Small intestine (tissue), 7 donors: Measurements from ENCODE around the gene FASTK. TPM values are rescaled to one million over a fixed set of nuclear protein-coding genes. Genes with fewer than 3 reads are reported as not detected.
A peak's percentile ranks its signal among the peaks of the same experiment; 100 is the strongest.

Experiments
- DNase-seq, 2 donors: peaks; one replicate each; pipeline versions ENCODE4 v3.0.0 to v3.0.0-alpha.2; 2013
- FAIRE-seq: peaks from 2 replicates; lab custom pipeline; 2012; peaks lifted over from hg19 to GRCh38; lab: Jason Lieb, UNC
- H3K27ac ChIP-seq, 3 donors: one replicate each; pipeline ENCODE4 v1.5.1; 2013; ENCODE audit warnings: low read length in 2 of 3, mild to moderate bottlenecking in 2 of 3, control low read depth in 1 of 3, inconsistent platforms in 1 of 3, low read depth in 1 of 3, moderate library complexity in 1 of 3
- H3K27me3 ChIP-seq, 3 donors: one replicate each; pipeline ENCODE4 v1.6.1; 2013; ENCODE audit warnings: low read length in 3 of 3, inconsistent platforms in 1 of 3; ENCODE audit not compliant: control insufficient read depth in 3 of 3, insufficient read depth in 3 of 3
- H3K36me3 ChIP-seq, 3 donors: one replicate each; pipeline ENCODE4 v1.6.1; 2013; ENCODE audit warnings: low read length in 3 of 3, inconsistent platforms in 1 of 3, low read depth in 1 of 3, mild to moderate bottlenecking in 1 of 3, moderate library complexity in 1 of 3; ENCODE audit not compliant: control insufficient read depth in 3 of 3, insufficient read depth in 2 of 3
- H3K4me1 ChIP-seq, 3 donors: one replicate each; pipeline ENCODE4 v1.6.1; 2013; ENCODE audit warnings: low read length in 2 of 3, inconsistent platforms in 1 of 3, low read depth in 1 of 3, mild to moderate bottlenecking in 1 of 3, moderate library complexity in 1 of 3; ENCODE audit not compliant: control insufficient read depth in 3 of 3, insufficient read depth in 2 of 3
- H3K4me3 ChIP-seq, 3 donors: one replicate each; pipeline ENCODE4 v1.5.1; 2013; ENCODE audit warnings: low read length in 3 of 3, control low read depth in 1 of 3, inconsistent platforms in 1 of 3, low read depth in 1 of 3, mild to moderate bottlenecking in 1 of 3, moderate library complexity in 1 of 3
- H3K9me3 ChIP-seq, 2 donors: one replicate each; pipeline ENCODE4 v1.6.1; 2013; ENCODE audit warnings: low read depth in 1 of 2, low read length in 1 of 2; ENCODE audit not compliant: control insufficient read depth in 2 of 2, insufficient read depth in 1 of 2
- WGBS, 3 donors: extraction: QIAGEN DNeasy Blood & Tissue Kit; methylation state at CpG; one replicate each; pipeline ENCODE4 v1.1.7; 2013; 5-methylcytosine and 5-hydroxymethylcytosine counted together
- polyA plus RNA-seq, 4 donors: library from polyadenylated mRNA; stranded (reverse) in 3 of 4; unstranded in 1 of 4; fragments of 200-250 nt in 3 of 4; fragments of 120-200 nt in 1 of 4; gene quantifications; one replicate each; pipeline versions ENCODE4 v1.2.1 to v1.2.3, GENCODE V29; 2013
- donor health status: healthy with polysubstance abuse.
- donor health status: control.
- donor health status: control.
- donor health status: Bipolar disorder and iron deficiency.
- donor health status: healthy.

The FASTK gene
- polyA plus RNA-seq, 4 donors: 95.2 to 248 (median 126) TPM

DNA sequence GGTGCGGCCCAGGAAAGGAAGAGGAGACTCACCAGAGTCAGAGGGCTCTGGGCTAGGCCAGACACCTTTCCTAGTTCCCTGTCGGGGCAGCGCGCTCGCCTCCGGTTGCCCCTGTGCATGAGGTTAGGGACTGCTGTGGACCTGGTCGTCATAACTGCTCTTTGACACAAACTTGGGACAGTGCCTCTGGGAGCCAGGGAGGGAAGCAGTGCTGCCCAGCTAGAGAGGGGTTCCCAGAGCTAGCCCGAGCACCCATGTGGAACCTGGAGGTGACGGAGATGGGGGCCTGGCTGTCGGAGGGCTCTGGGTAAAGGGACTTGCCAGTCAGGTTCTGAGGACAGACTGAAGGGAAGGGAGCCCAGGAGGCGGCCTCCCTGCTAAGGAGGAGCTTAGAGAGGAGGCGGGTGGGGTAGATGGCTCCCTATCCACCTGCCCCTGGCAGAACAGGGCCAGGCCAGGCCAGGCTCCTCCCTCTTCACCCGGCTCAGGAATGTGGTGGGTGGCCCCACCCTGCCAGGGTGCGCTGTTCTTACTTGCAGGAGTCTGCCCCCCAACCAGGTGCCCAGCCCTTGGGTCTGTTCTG lies 35.3 kb upstream of the FASTK start:
- H3K4me3 ChIP-seq: no peak overlapping the region
- WGBS, 3 donors: 64 to 77% (median 73%) methylated on average over 14 of the region's 14 CpGs
- FAIRE-seq (no peak), DNase-seq (peak; percentile 43 to 63)
- H3K36me3 ChIP-seq: peaks cover 3 to 68% (median 5%) of the 10 kb centered on the region in 3 donors
- peaks cover 0 to 16% (median 0%) of the 10 kb centered on the region in 3 donors for H3K4me1 ChIP-seq
- H3K27me3 ChIP-seq: peaks cover 0 to 5% (median 0%) of the 10 kb centered on the region in 3 donors
- no peaks in the 10 kb centered on the region for H3K9me3 ChIP-seq
- no peak overlapping the region for H3K27ac ChIP-seq

DNA sequence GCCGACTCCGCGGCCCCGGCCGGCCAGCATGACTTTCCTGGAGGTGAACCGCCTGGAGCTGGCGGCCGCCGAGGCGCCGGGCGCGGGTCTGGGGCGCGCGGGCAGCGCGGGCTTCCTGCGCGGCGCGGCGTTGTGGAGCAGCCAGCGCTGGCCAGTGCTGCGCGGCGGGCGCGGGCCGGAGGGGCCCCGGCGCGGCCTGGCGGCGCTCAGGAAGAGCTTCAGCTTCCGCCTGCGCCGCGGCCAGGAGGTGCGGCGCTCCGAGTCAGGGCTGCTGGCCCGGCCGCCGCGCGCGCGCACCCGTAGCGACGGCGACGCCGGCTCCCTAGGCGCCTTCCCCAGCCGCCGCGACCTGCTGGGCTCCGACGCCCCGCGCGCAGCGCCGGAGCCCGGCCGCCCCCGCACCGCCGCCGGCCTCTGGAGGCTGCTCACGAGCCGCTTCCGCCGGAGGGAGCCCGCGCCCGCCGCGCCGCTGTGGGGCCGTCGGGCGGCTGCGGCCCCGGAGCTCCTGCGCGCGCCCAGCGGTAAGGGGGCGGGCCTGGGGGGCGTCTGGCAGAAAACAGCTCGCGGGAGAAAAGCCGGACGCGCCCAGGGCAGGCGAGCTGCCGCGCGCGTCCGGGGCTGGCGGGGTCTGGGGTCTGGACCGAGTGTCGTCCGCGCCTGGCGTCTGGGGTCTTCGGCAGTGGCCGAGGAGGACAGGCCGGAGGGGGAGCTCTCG lies 34.7 kb upstream of the FASTK start:
- WGBS, 3 donors: 9 to 11% (median 10%) methylated on average over 78 to 114 of the region's 114 CpGs
- peaks cover 0 to 16% (median 0%) of the 10 kb centered on the region in 3 donors for H3K4me1 ChIP-seq
- FAIRE-seq (no peak), DNase-seq (peak; percentile 27 to 61)
- H3K9me3 ChIP-seq: no peaks in the 10 kb centered on the region
- peaks cover 0 to 5% (median 0%) of the 10 kb centered on the region in 3 donors for H3K27me3 ChIP-seq
- no peak overlapping the region for H3K27ac ChIP-seq
- peak overlapping the region in 2 of 3 donors; percentile 20 to 54 for H3K4me3 ChIP-seq
- peaks cover 3 to 61% (median 3%) of the 10 kb centered on the region in 3 donors for H3K36me3 ChIP-seq

DNA sequence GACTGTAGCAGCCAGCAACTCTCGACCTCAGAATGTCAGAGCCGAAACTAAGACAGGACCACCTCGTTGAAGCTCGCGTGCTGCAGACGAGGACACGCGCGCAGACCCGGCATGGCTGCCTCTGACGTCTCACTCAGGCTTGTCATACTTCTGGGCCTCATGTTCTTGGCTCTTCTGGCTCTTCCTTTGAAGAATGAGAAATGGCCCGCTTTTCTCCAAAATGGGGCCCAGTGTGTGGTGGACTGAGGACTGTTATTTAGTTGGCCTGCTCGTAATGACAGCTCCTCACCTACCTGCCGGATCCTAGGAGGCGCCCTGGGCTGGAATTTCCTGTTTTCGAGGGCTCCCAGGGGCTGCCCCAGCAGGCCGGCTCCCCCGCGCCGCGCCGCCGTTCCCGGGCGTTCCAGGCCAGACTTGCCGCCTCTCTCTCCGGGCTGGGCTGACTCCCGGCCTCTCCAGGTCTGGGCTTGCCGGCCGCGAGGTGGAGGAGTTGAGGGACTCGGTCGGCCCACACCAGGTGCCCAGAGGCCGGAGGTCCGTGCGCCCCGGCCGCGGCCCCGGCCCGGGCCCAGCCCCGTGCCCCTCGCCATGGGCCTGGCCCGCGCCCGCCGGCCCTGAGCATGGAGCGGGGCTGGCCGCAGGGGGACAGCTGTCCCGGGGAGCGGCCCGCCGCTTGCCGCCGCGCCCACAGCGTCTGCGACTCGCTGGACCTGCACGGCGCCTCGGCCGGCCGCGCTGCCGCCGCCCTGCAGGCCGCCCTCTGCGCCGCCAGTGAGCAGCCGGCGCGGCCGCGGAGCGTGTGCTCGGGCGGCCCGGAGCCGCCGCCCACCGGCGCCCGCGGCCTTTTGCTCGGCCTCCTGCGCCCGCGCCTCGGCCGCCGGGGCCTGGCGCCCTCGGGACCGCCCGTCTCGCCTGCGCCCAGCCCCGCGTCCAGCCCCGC lies 33.8 kb upstream of the FASTK start:
- H3K36me3 ChIP-seq: peaks cover 0 to 53% (median 3%) of the 10 kb centered on the region in 3 donors
- H3K4me3 ChIP-seq: peak overlapping the region in 2 of 3 donors; percentile 20 to 54
- WGBS, 3 donors: 29 to 44% (median 30%) methylated on average over 55 to 101 of the region's 101 CpGs
- H3K4me1 ChIP-seq: peaks cover 0 to 16% (median 0%) of the 10 kb centered on the region in 3 donors
- DNase-seq: peak; percentile 20 to 44
- H3K27me3 ChIP-seq: peaks cover 0 to 5% (median 0%) of the 10 kb centered on the region in 3 donors
- no peak overlapping the region for H3K27ac ChIP-seq
- H3K9me3 ChIP-seq: no peaks in the 10 kb centered on the region
- FAIRE-seq: no peak

DNA sequence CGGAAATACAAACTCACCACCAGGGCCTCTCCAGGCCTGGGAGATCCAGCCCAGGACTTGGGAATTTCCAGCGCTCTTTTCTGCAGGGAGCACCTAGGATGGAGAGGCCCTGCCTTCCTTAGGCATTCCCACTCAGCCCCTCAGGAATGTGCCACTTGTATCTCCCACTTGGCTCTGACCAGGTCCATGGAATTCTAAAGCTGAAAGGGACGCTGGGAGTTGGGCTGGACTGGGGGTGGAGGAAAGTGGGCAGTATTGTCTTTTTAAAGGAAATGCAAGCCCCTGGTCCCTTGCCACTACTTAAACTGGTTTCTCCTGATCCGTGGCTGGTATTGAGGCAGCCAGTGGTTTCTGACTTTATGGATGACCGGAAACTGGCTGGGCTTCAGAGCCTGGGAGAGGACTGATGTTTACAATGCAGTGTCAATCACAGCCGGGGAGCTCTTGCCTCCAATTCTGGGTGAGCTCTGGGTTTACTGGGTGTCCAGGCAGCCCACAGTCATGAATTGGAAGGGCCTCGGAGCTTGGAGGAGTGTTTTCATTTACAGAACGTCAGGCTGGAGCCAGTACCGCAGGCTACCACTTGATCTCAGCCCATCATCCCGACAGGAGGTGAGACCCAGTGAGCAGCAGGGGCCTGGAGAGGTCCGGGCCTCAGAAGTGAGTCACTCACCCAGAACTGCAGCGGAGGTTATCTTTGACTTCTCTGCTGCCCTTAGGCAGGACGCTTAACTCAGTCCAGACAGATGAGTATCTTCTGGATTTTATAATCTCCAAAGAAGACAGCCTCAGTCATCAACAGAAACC lies 32.9 kb upstream of the FASTK start:
- Histone ChIP-seq H3K9me3 (no peaks in the 10 kb centered on the region), H3K36me3 (peaks cover 0 to 46% (median 2%) of the 10 kb centered on the region in 3 donors), H3K4me3 (no peak overlapping the region), H3K4me1 (peaks cover 0 to 16% (median 0%) of the 10 kb centered on the region in 3 donors), H3K27ac (no peak overlapping the region), H3K27me3 (peaks cover 0 to 5% (median 0%) of the 10 kb centered on the region in 3 donors)
- no peak for DNase-seq
- 82 to 86% (median 85%) methylated on average over 13 of the region's 13 CpGs for WGBS, 3 donors
- FAIRE-seq: no peak

DNA sequence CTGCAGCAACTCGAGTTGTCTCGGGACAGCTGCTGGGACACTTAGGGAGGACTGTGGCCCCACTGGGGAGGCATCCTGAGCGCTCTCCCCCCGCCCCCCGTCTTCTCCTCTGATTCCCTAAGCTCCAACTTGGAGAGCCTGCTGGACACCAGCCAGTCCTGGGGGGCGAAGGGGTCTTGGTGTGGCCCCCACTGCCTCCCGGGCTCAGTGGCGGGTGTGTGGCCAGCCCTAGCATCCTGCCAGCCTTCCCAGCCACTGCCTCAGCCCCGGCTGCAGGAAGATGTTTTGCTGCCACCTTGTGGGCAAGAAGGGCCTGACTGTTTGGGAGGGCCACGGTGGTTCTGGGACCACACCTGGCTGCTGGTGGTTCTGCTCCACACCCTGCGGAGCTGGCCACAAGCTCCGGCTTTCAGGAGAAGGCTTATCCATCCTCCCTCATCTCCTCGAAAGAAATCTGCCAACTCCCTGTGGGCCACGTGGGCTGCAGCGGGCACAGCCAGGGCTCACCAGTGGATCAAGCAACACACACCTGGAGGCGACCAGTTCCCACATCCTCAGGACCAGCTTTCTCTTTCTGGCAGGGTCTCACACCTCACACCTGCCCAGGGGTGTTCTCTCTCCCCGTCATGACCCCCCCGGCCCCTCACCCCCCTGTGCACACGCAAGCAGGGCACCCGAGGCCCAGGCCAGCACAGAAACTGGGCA lies 30.5 kb upstream of the FASTK start:
- peaks cover 0 to 33% (median 0%) of the 10 kb centered on the region in 3 donors for H3K36me3 ChIP-seq
- H3K27ac ChIP-seq: no peak overlapping the region
- peaks cover 0 to 5% (median 0%) of the 10 kb centered on the region in 3 donors for H3K27me3 ChIP-seq
- 36 to 39% (median 38%) methylated on average over 17 to 20 of the region's 20 CpGs for WGBS, 3 donors
- H3K4me3 ChIP-seq: no peak overlapping the region
- H3K4me1 ChIP-seq: peaks cover 0 to 14% (median 0%) of the 10 kb centered on the region in 3 donors
- DNase-seq: peak; percentile 80 to 83
- H3K9me3 ChIP-seq: no peaks in the 10 kb centered on the region
- FAIRE-seq: no peak

DNA sequence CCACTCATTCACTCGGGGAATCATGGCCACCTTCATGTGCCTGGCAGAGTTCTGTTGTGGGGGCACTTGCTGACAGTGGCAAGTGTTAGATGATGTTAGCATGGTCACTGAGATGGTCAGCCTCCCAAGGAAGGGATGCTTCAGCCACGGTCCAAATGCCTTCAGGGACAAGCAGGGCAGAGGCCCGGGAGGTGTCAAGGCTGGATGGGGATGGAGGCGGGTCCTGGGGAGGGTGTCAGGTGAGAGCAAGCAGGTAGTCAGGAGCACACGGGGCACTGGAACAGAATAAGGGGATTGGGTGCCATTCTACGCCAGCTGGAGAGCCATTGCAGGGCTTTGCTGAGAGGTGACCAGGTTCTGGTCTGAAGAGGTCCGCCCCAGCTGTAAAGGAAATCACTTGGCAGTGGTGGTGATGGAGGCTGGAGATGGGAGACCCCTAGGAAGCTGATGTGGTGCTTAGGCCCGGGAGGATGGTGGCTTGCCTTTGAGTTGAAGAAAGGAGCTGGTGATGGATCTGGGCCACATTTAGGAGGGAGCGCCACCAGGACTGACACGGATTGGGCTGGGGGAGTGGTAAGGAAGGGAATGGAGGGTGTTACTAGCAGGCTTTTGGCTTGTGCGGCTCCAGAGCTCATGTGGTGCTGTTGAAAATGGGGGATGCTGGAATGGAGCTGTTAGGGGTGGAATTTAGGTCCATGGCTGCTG lies 29.8 kb upstream of the FASTK start:
- H3K27me3 ChIP-seq: peaks cover 0 to 5% (median 0%) of the 10 kb centered on the region in 3 donors
- FAIRE-seq (no peak), DNase-seq (no peak)
- WGBS, 3 donors: 71 to 73% (median 72%) methylated on average over 11 of the region's 11 CpGs
- peaks cover 0 to 10% (median 0%) of the 10 kb centered on the region in 3 donors for H3K4me1 ChIP-seq
- peaks cover 0 to 32% (median 0%) of the 10 kb centered on the region in 3 donors for H3K36me3 ChIP-seq
- H3K27ac ChIP-seq: peak overlapping the region in 1 of 3 donors; percentile 1
- H3K4me3 ChIP-seq: no peak overlapping the region
- no peaks in the 10 kb centered on the region for H3K9me3 ChIP-seq
